HG02678 (cell line): ENCODE measurements around the gene SETD5.

ENCODE experiments used
- ATAC-seq: cut with Tn5 transposase; IDR thresholded peaks from one replicate; pipeline ENCODE4 v1.9.1; 2021; ENCODE audit warnings: mild to moderate bottlenecking, moderate library complexity; ENCODE audit not compliant: unreplicated experiment

The SETD5 gene

GRCh38 chr3:9386501-9387321 lies 10.7 kb upstream of the SETD5 start:
- no peak for ATAC-seq

DNA sequence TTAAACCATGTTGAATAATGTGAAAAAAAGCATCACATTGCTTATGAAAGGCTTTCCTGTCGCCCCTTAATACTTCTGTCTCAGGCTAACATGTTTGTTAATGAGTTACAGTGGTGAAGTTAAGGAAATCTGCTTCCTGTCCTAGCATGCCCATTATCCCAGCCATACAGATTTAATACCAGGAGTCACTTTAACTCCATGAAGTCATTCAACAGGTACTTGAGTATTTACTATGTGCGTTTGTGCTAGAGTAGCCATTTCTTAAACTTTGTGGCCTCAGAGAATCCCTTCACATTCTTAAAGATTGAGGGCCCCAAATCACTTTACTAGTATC lies 10.1 kb upstream of the SETD5 start:
- ATAC-seq = no peak

- no peak for ATAC-seq
Measured at GRCh38 chr3:9388142-9388541, 9.3 kb upstream of the SETD5 start.

- no peak for ATAC-seq
Measured at GRCh38 chr3:9388562-9389272, 8.7 kb upstream of the SETD5 start.

DNA sequence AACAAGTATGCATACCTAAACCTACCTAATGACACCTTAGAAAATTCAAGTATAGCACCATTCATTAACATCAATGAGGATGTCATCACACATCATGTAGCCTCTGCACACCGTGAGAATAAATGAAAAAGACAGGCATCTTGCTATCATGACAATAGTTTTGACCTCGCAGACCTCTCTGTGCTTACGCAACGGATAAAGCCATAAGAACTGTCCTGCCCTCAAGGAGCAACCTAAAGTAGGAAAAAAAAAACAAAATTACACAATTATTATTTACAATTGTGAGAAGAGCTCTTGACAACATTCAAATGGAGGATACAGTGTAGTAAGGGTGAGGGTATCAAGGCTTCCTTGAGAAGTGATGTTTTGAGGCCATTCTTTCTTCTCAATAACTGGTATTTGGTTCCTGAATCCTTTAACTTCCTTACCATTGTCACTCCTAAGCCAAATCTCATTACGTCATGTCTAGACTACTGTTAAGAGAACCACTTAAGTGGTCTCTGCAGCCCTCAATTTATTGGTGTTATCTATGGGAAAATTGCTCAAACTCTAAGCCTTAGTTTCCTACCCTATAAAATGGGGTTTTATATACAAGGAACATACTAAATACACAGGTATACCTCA lies 7.0 kb upstream of the SETD5 start:
- ATAC-seq = no peak

- no peak for ATAC-seq
Measured at GRCh38 chr3:9392041-9392440, 5.4 kb upstream of the SETD5 start.

GRCh38 chr3:9395570-9396300 lies 1.7 kb upstream of the SETD5 start:
- no peak for ATAC-seq

GRCh38 chr3:9396301-9396631 lies 1.1 kb upstream of the SETD5 start:
- ATAC-seq = peak; percentile 26

- ATAC-seq = peak; percentile 69
Measured at GRCh38 chr3:9396632-9397331, 633 bp upstream of the SETD5 start.

GRCh38 chr3:9397906-9398699 lies 688 bp downstream of the SETD5 start:
- no peak for ATAC-seq

GRCh38 chr3:9398700-9399336 lies 1.4 kb downstream of the SETD5 start:
- no peak for ATAC-seq

DNA sequence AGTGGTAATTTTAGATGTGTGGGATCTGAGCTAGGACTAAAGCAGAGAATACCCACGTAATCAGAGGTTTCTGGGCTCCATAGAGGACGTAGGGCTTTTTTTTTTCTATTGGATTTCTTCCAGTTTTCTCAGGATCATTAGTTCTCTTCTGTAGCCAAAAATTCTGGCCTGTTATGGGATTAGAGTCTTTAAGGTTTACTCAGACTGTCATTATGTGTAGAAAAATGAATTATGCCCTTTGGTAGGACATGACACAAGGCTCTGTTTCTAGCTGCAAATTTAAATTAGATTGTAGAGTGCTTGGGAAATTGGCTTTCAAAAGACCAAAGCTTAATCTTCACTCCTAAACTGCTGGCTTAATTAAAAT lies 1.9 kb downstream of the SETD5 start:
- no peak for ATAC-seq

- ATAC-seq = no peak
Measured at GRCh38 chr3:9399746-9400145, 2.3 kb downstream of the SETD5 start.

DNA sequence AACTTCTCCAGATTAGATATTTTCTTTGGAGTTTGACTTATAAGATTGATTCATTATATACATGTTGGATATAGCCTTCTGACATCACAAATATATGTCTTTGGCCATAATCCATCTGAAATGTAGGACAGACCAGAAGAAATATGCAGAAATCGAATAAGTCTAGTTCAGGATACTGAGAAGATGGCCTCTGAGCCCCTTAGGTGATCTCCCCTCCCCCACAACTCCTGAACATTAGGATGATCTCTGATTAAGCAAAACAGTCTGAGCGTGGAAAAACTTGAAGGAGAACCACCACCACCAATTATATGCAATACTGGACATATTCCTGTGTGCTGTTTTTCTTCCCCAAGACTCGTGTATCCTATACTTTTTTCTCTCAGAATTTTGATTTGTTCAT lies 3.2 kb downstream of the SETD5 start:
- ATAC-seq = no peak

DNA sequence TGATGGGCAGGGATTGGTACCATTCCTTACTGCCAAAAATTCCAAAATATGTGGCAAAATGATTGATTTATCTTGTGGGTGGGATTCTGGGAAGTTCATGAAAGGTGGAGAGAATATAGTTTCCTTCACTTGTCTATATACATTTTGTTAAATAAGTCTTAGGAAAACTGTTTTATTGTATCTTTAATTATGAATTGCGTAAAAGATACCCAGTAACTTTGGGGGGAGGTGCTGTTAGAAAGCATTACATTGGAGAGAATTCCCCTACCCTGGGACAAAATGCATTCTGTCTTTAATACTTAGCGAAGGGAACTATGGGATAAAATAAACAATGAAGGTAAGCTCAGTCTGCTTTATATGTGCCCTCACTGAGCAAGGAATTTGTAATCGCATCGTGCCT lies 4.6 kb downstream of the SETD5 start:
- no peak for ATAC-seq

- ATAC-seq = no peak
Measured at GRCh38 chr3:9402410-9403228, 5.2 kb downstream of the SETD5 start.

GRCh38 chr3:9403463-9403862 lies 6.0 kb downstream of the SETD5 start:
- no peak for ATAC-seq

- no peak for ATAC-seq
Measured at GRCh38 chr3:9404680-9405079, 7.3 kb downstream of the SETD5 start.

DNA sequence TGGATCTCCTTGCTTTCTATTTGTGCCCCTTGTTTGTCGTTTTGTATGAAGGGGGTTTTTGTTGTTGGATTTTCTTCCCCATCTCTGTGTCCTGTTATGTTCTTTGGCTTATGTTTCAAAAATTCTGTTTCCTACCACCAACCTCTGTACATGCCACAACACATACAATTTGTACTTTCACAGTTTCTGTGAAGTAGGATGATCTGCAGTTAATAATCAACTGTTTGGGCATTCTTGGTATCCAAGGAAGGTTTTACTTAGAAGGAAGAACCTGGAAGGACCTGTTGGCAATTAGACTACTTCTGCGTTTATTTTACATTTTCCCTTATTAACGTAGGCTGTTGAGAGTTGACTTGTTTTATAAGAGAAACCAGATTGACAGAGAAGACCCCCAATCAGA lies 8.3 kb downstream of the SETD5 start:
- no peak for ATAC-seq
